22Rv1 (cell line): Measurements from ENCODE around the gene GCH1.

Source experiments
- ZFX ChIP-seq: fragments of 450-650 bp; IDR thresholded peaks from 2 replicates; pipeline ENCODE4 v1.6.1; 2017; ENCODE audit warnings: antibody characterized with exemption, borderline replicate concordance
- TF ChIP-seq, protein P1 (sequence below): fragments of 450-650 bp; IDR thresholded peaks from 2 replicates; pipeline ENCODE4 v1.5.1; 2017; ENCODE audit warnings: mild to moderate bottlenecking

DNA sequence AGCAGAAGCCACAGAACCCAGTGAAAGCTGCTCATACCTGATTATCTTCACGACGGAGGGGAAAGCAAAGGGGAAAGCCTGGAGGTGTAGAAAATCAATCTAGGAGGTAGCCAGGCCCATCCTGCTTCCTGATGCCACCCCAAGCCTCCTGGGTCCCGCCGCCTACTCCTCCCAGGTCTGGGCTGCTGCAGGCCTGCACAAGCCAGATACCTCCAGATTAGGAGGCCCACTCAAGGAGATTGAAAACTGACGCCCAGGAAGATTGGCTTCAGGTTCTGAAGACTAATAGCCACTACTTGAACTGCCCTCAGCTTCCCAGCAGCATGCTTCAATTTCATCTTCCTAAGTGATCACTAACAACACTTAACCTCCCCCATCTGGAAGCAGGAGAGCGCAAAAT lies 87.1 kb downstream of the GCH1 start:
- TF ChIP-seq, protein P1, sequence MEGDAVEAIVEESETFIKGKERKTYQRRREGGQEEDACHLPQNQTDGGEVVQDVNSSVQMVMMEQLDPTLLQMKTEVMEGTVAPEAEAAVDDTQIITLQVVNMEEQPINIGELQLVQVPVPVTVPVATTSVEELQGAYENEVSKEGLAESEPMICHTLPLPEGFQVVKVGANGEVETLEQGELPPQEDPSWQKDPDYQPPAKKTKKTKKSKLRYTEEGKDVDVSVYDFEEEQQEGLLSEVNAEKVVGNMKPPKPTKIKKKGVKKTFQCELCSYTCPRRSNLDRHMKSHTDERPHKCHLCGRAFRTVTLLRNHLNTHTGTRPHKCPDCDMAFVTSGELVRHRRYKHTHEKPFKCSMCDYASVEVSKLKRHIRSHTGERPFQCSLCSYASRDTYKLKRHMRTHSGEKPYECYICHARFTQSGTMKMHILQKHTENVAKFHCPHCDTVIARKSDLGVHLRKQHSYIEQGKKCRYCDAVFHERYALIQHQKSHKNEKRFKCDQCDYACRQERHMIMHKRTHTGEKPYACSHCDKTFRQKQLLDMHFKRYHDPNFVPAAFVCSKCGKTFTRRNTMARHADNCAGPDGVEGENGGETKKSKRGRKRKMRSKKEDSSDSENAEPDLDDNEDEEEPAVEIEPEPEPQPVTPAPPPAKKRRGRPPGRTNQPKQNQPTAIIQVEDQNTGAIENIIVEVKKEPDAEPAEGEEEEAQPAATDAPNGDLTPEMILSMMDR, result no peak
- no peak for TF ChIP-seq ZFX
